Measurements from ENCODE around the gene ELP5.

Gene ELP5

GRCh38 chr17:7304179-7304578 lies 52.2 kb downstream of the ELP5 start:
- peaks cover 2% of the 10 kb centered on the region for H3K4me1 ChIP-seq (ENCODE audit: low read length)
- no peak overlapping the region for H3K4me2 ChIP-seq (ENCODE audit: low read length)
- H2AFZ ChIP-seq (ENCODE audit: low read depth, low read length), result no peak overlapping the region
- no peak overlapping the region for H3K4me3 ChIP-seq (ENCODE audit: low read length)
- H3K27me3 ChIP-seq (ENCODE audit: low read depth, low read length), result no peaks in the 10 kb centered on the region
- H3K79me2 ChIP-seq (ENCODE audit: low read length), result peaks cover 18% of the 10 kb centered on the region
- no peak for TF ChIP-seq CTCF (IDR thresholded peaks at IDR 0.05; ENCODE audit: low read depth, low read length)
- no peak for TF ChIP-seq EZH2phosphoT487 (IDR thresholded peaks at IDR 0.05; ENCODE audit: low read depth)
- no peak overlapping the region for H3K27ac ChIP-seq (ENCODE audit: low read length)
- peaks cover 9% of the 10 kb centered on the region for H4K20me1 ChIP-seq (ENCODE audit: insufficient read depth, low read length)
- no peaks in the 10 kb centered on the region for H3K9me3 ChIP-seq (ENCODE audit: insufficient read depth, low read length)
- H3K36me3 ChIP-seq (replicated peaks; ENCODE audit: low read depth, low read length), result peaks cover 9% of the 10 kb centered on the region
- no peak overlapping the region for H3K9ac ChIP-seq (ENCODE audit: low read length)

GRCh38 chr17:7306911-7307685 lies 55.1 kb downstream of the ELP5 start, which contains the start of gene EIF5A:
EIF5A (plus strand) TSS chr17:7307628; CDS start chr17:7309636, 2,008 bp downstream.
- Histone ChIP-seq H3K36me3 (replicated peaks; ENCODE audit: low read depth, low read length) (peaks cover 33% of the 10 kb centered on the region), H3K27ac (ENCODE audit: low read length) (peak within 1 kb of the TSS; percentile 99), H3K9me3 (ENCODE audit: insufficient read depth, low read length) (no peaks in the 10 kb centered on the region), H3K27me3 (ENCODE audit: low read depth, low read length) (no peaks in the 10 kb centered on the region), H2AFZ (ENCODE audit: low read depth, low read length) (peak within 1 kb of the TSS; percentile 61), H3K9ac (ENCODE audit: low read length) (peak within 1 kb of the TSS; percentile 100), H3K79me2 (ENCODE audit: low read length) (peaks cover 45% of the 10 kb centered on the region), H3K4me1 (ENCODE audit: low read length) (peaks cover 19% of the 10 kb centered on the region), H3K4me2 (ENCODE audit: low read length) (peak within 1 kb of the TSS; percentile 98), H3K4me3 (ENCODE audit: low read length) (peak within 1 kb of the TSS; percentile 100), H4K20me1 (ENCODE audit: insufficient read depth, low read length) (peaks cover 30% of the 10 kb centered on the region)
- TF ChIP-seq EZH2phosphoT487 (IDR thresholded peaks at IDR 0.05; ENCODE audit: low read depth), result no peak
- no peak for TF ChIP-seq CTCF (IDR thresholded peaks at IDR 0.05; ENCODE audit: low read depth, low read length)

GRCh38 chr17:7307686-7308624 lies 55.9 kb downstream of the ELP5 start:
- Histone ChIP-seq H3K9me3 (ENCODE audit: insufficient read depth, low read length) (no peaks in the 10 kb centered on the region), H3K27me3 (ENCODE audit: low read depth, low read length) (no peaks in the 10 kb centered on the region), H3K27ac (ENCODE audit: low read length) (peak overlapping the region; percentile 99), H2AFZ (ENCODE audit: low read depth, low read length) (no peak overlapping the region), H3K79me2 (ENCODE audit: low read length) (peaks cover 48% of the 10 kb centered on the region), H4K20me1 (ENCODE audit: insufficient read depth, low read length) (peaks cover 37% of the 10 kb centered on the region), H3K36me3 (replicated peaks; ENCODE audit: low read depth, low read length) (peaks cover 40% of the 10 kb centered on the region), H3K9ac (ENCODE audit: low read length) (peak overlapping the region; percentile 100), H3K4me2 (ENCODE audit: low read length) (peak overlapping the region; percentile 98), H3K4me3 (ENCODE audit: low read length) (peak overlapping the region; percentile 100), H3K4me1 (ENCODE audit: low read length) (peaks cover 19% of the 10 kb centered on the region)
- TF ChIP-seq EZH2phosphoT487 (IDR thresholded peaks at IDR 0.05; ENCODE audit: low read depth), result no peak
- no peak for TF ChIP-seq CTCF (IDR thresholded peaks at IDR 0.05; ENCODE audit: low read depth, low read length)
